Spleen (tissue), 11 donors: ENCODE data around the gene SCNM1. TPM values are rescaled to one million over a fixed set of nuclear protein-coding genes. Genes with fewer than 3 reads are reported as not detected.

Source experiments
- DNase-seq: peaks from one replicate; pipeline ENCODE4 v3.0.0-alpha.2; 2020
- H3K27ac ChIP-seq, 8 donors: fragments of 200-600 bp; sonication (generic) in 7 of 8; 1 replicate in 4 of 8; 2 replicates in 4 of 8; pipeline versions ENCODE4 v1.5.0 to v1.8.0; 2016 to 2021; ENCODE audit warnings: inconsistent platforms in 4 of 8, mild to moderate bottlenecking in 4 of 8, moderate library complexity in 1 of 8
- H3K27me3 ChIP-seq, 7 donors: fragments of 200-600 bp; sonication (generic) in 6 of 7; replicated peaks in 1 of 7; 1 replicate in 4 of 7; 2 replicates in 3 of 7; pipeline versions ENCODE4 v1.5.0 to v1.8.0; 2016 to 2021; ENCODE audit warnings: inconsistent platforms in 3 of 7, mild to moderate bottlenecking in 1 of 7
- H3K36me3 ChIP-seq, 6 donors: fragments of 200-600 bp; sonication (generic) in 5 of 6; 1 replicate in 4 of 6; 2 replicates in 2 of 6; pipeline versions ENCODE4 v1.5.0 to v1.8.0; 2016 to 2021; ENCODE audit warnings: inconsistent platforms in 2 of 6
- H3K4me1 ChIP-seq, 6 donors: fragments of 200-600 bp; sonication (generic) in 5 of 6; 1 replicate in 3 of 6; 2 replicates in 3 of 6; pipeline versions ENCODE4 v1.5.0 to v1.8.0; 2016 to 2021; ENCODE audit warnings: inconsistent platforms in 3 of 6
- H3K4me3 ChIP-seq, 8 donors: fragments of 200-600 bp; sonication (generic) in 7 of 8; 1 replicate in 4 of 8; 2 replicates in 4 of 8; pipeline versions ENCODE4 v1.5.0 to v1.8.0; 2016 to 2021; ENCODE audit warnings: inconsistent platforms in 4 of 8, mild to moderate bottlenecking in 4 of 8, moderate library complexity in 2 of 8
- H3K9me3 ChIP-seq, 8 donors: fragments of 200-600 bp; sonication (generic) in 7 of 8; 1 replicate in 4 of 8; 2 replicates in 4 of 8; pipeline versions ENCODE4 v1.5.0 to v1.8.0; 2016 to 2021; ENCODE audit warnings: inconsistent platforms in 4 of 8
- POLR2A ChIP-seq, 3 donors: fragments of 450-650 bp; IDR thresholded peaks; one replicate each; pipeline ENCODE4 v1.5.1; 2017; ENCODE audit warnings: antibody characterized with exemption in 3 of 3, mild to moderate bottlenecking in 1 of 3
- POLR2AphosphoS5 ChIP-seq, 3 donors: sonication (generic); formaldehyde crosslinking; IDR thresholded peaks; one replicate each; pipeline ENCODE4 v1.5.1; 2017; ENCODE audit warnings: antibody characterized with exemption in 3 of 3
- WGBS, 5 donors: extraction: QIAGEN DNeasy Blood & Tissue Kit in 3 of 5; methylation state at CpG; one replicate each; pipeline versions ENCODE4 v1.1.5 to v1.1.7; 2013 to 2018; 5-methylcytosine and 5-hydroxymethylcytosine counted together
- intact Hi-C: fragments of 100-400 bp; cut with DNase I; formaldehyde crosslinking; loops from one replicate; pipeline ENCODE4 v1.15.0; 2023; ENCODE audit warnings: low total_unique reads
- polyA plus RNA-seq, 3 donors: library from polyadenylated mRNA; stranded (reverse); fragments of 200-250 nt; gene quantifications; one replicate each; pipeline ENCODE4 v1.2.1, GENCODE V29; 2013
- total RNA-seq, 7 donors: library from RNA; depleted of rRNA in 3 of 7; stranded (reverse); fragments of >200 nt in 3 of 7; fragmentation: NEBNext Ultra II Directional in 4 of 7; extraction: Animal tissue kit (Norgen Biotek cat#: 25700) in 4 of 7; gene quantifications; one replicate each; pipeline versions ENCODE4 v1.1.0 to v1.2.1, GENCODE V29; 2016 to 2021
- TF ChIP-seq, protein P1 (sequence below), 11 experiments: fragments of 200-600 bp in 7 of 11; fragments of 450-650 bp in 4 of 11; sonication (generic) in 4 of 11; IDR thresholded peaks in 8 of 11; conservative IDR thresholded peaks in 3 of 11; 1 replicate in 7 of 11; 2 replicates in 4 of 11; pipeline versions ENCODE4 v1.4.0 to v1.8.0; 2016 to 2021; ENCODE audit warnings: antibody characterized with exemption in 11 of 11, inconsistent platforms in 4 of 11, mild to moderate bottlenecking in 1 of 11
- donor health status: healthy with polysubstance abuse.
- donor health status: DM: no; HTN: no; CAD: no; lungs with moderate emphysema.
- donor health status: DM: no; HTN: no; CAD: no.
- donor health status: Bipolar disorder and iron deficiency.
- donor health status: healthy.
- donor health status: DM: no; HTN: no; CAD: no.
- donor health status: DM: yes; HTN: yes; CAD: no.

Gene SCNM1
- total and polyA plus RNA-seq, 10 donors = 36.2 to 96.2 (median 49.8) TPM

DNA sequence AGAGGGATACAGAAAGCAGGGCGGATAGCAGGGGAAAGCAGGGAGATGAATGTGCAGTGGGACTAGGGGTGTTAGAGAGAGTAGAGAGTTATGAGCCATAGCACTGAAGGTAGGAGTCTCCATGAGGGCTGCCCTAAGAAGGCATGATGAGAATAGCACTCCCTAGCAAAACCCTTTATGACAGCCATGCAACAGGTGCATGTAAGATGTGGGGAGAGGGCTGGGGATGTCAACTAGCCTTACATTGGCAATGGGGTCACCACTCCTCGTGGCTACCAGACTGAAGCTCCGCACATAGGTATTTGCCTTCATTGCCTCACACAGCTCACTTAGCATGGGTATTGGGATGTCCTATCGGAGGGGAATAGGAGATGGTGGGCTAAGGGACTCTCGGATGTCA lies 5.2 kb downstream of the SCNM1 start:
- intact Hi-C loops = no loop called here
- 78 to 93% (median 88%) methylated on average over 5 of the region's 5 CpGs for WGBS, 5 donors
- TF ChIP-seq POLR2AphosphoS5 (IDR thresholded peaks at IDR 0.05) (no peak), POLR2A (IDR thresholded peaks at IDR 0.05) (no peak)
- TF ChIP-seq, protein P1, sequence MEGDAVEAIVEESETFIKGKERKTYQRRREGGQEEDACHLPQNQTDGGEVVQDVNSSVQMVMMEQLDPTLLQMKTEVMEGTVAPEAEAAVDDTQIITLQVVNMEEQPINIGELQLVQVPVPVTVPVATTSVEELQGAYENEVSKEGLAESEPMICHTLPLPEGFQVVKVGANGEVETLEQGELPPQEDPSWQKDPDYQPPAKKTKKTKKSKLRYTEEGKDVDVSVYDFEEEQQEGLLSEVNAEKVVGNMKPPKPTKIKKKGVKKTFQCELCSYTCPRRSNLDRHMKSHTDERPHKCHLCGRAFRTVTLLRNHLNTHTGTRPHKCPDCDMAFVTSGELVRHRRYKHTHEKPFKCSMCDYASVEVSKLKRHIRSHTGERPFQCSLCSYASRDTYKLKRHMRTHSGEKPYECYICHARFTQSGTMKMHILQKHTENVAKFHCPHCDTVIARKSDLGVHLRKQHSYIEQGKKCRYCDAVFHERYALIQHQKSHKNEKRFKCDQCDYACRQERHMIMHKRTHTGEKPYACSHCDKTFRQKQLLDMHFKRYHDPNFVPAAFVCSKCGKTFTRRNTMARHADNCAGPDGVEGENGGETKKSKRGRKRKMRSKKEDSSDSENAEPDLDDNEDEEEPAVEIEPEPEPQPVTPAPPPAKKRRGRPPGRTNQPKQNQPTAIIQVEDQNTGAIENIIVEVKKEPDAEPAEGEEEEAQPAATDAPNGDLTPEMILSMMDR (IDR thresholded peaks at IDR 0.05 in 8 of 11, conservative IDR thresholded peaks at IDR 0.05 in 3 of 11) = no peak
- no peaks in the 10 kb centered on the region for H3K27me3 ChIP-seq
- peaks cover 0 to 95% (median 66%) of the 10 kb centered on the region in 6 donors for H3K36me3 ChIP-seq
- H3K27ac ChIP-seq = no peak overlapping the region
- H3K4me1 ChIP-seq = peaks cover 11 to 26% (median 17%) of the 10 kb centered on the region in 6 donors
- peak; percentile 30 for DNase-seq
- H3K4me3 ChIP-seq = no peak overlapping the region
- no peaks in the 10 kb centered on the region for H3K9me3 ChIP-seq

- Histone ChIP-seq H3K27ac (peak overlapping the region in 2 of 8 donors; percentile 28 to 47), H3K36me3 (peaks cover 0 to 100% (median 79%) of the 10 kb centered on the region in 6 donors), H3K4me1 (peaks cover 0 to 6% (median 2%) of the 10 kb centered on the region in 6 donors), H3K9me3 (no peaks in the 10 kb centered on the region), H3K27me3 (no peaks in the 10 kb centered on the region), H3K4me3 (no peak overlapping the region)
- 76 to 84% (median 78%) methylated on average over 6 of the region's 6 CpGs for WGBS, 5 donors
- peak; percentile 19 for DNase-seq
- intact Hi-C loops = no loop called here
- no peak for TF ChIP-seq POLR2AphosphoS5 (IDR thresholded peaks at IDR 0.05)
Measured at GRCh38 chr1:151175041-151175741, 9.2 kb downstream of the SCNM1 start.

- H3K4me1 ChIP-seq = peaks cover 0 to 6% (median 2%) of the 10 kb centered on the region in 6 donors
- no peaks in the 10 kb centered on the region for H3K9me3 ChIP-seq
- peak; percentile 41 for DNase-seq
- no peaks in the 10 kb centered on the region for H3K27me3 ChIP-seq
- H3K27ac ChIP-seq = peak within 1 kb of the TSS in 2 of 8 donors; percentile 28 to 47
- TF ChIP-seq POLR2AphosphoS5 (IDR thresholded peaks at IDR 0.05) = no peak
- TF ChIP-seq, protein P1 (IDR thresholded peaks at IDR 0.05 in 8 of 11, conservative IDR thresholded peaks at IDR 0.05 in 3 of 11) = peak in 9 of 11 experiments; percentile 7 to 62 (median 35)
- no peak for TF ChIP-seq POLR2A (IDR thresholded peaks at IDR 0.05)
- H3K4me3 ChIP-seq = no peak within 1 kb of the TSS
- intact Hi-C loops = no loop called here
- 57 to 66% (median 62%) methylated on average over 4 of the region's 4 CpGs for WGBS, 5 donors
- peaks cover 4 to 100% (median 81%) of the 10 kb centered on the region in 6 donors for H3K36me3 ChIP-seq
Measured at GRCh38 chr1:151175863-151176262, 9.9 kb downstream of the SCNM1 start, which contains the start of gene TMOD4. TMOD4 (minus strand) TSS chr1:151175981; CDS start chr1:151174875, 1,106 bp downstream.

GRCh38 chr1:151176514-151177045 lies 10.6 kb downstream of the SCNM1 start:
- H3K27ac ChIP-seq = no peak overlapping the region
- no peaks in the 10 kb centered on the region for H3K27me3 ChIP-seq
- no peaks in the 10 kb centered on the region for H3K9me3 ChIP-seq
- peak; percentile 52 for DNase-seq
- TF ChIP-seq POLR2A (IDR thresholded peaks at IDR 0.05) (no peak), POLR2AphosphoS5 (IDR thresholded peaks at IDR 0.05) (no peak)
- TF ChIP-seq, protein P1 (IDR thresholded peaks at IDR 0.05 in 8 of 11, conservative IDR thresholded peaks at IDR 0.05 in 3 of 11) = no peak
- intact Hi-C loops = no loop called here
- H3K4me3 ChIP-seq = no peak overlapping the region
- peaks cover 0 to 6% (median 2%) of the 10 kb centered on the region in 6 donors for H3K4me1 ChIP-seq
- WGBS, 5 donors = 94 to 97% (median 95%) methylated on average over 17 of the region's 17 CpGs
- peaks cover 4 to 100% (median 85%) of the 10 kb centered on the region in 6 donors for H3K36me3 ChIP-seq
